RWPE1 (cell line): ENCODE results near the gene CNBP.

Experiments
- CTCF ChIA-PET: fragments of 350-600 bp; sonication (Branson Sonifier 250); formaldehyde crosslinking; extraction: SDS; loops from one replicate; lab custom pipeline; 2021; lab: Yijun Ruan, JAX
- POLR2A ChIA-PET: fragments of 400-600 bp; formaldehyde crosslinking; extraction: SDS; loops from one replicate; lab custom pipeline; 2020; ENCODE audit warnings: antibody characterized with exemption; ENCODE audit not compliant: low non-redundant PET; lab: Yijun Ruan, JAX
- DNase-seq: peaks from one replicate; pipeline ENCODE4 v3.0.0; 2012; ENCODE audit warnings: low spot score
- H3K27ac ChIP-seq: fragments of 450-650 bp; 2 replicates; pipeline ENCODE4 v1.5.1; 2017
- TF ChIP-seq, protein P1 (sequence below): fragments of 450-650 bp; conservative IDR thresholded peaks from 2 replicates; pipeline ENCODE4 v1.5.1; 2017; ENCODE audit warnings: low read depth, mild to moderate bottlenecking

The CNBP gene

DNA sequence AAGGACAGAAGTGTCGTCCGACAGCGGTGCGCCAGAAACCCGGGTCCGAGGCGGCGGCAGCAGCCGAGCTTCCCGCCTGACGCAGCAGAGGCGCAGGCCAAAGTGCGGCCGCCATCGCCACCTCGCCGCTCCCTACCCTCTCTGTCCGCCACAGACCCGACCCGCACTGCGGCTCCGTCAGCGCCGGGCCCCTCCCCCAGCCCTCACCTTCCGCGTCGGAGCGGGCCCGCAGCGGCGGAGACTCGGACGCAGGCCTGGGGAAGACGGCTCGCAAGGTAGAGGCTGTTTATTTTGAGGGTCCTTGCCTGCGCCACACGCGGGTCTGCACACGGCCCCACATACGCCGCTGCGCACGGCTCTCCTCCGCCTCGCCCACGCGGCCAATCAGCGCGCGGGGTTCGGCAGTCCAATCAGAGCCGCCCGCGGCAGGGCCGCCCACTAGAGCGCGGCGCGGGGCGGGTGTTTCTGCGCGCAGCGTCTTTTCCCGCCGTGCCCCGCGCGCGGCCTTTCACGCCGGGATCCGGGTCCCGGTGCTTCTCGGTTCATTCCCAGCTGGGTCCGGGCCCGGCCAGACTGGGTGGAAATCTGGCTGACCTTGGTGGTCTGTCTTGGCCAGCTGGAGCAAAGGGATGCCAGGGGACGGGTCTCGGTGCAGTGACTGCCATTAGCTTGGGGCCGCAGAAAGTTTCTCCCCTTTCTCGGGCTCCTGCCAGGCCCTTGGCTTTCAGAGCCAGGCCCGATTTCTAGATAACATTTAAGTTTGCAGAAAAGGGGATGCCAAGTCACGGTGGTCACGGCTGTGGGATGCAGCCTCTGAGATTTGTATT, at the start of gene CNBP:
Gene CNBP, minus strand, starts transcription at position 328 of the 827 bp plus-strand sequence. CDS start 12,139 bp downstream, outside the sequence.
- H3K27ac ChIP-seq = peak within 1 kb of the TSS; percentile 94
- ChIA-PET CTCF (interaction anchor here (1.6 kb wide), 1 partner anchor 62 kb away, joined by 8 read pairs; no protein-coding TSS in a partner anchor), POLR2A (interaction anchor here (0.6 to 2.1 kb wide), 4 partner anchors 30 to 62 kb away, joined by 3 to 8 read pairs (median 4); no protein-coding TSS in a partner anchor)
- peak; percentile 96 for DNase-seq
- TF ChIP-seq, protein P1, sequence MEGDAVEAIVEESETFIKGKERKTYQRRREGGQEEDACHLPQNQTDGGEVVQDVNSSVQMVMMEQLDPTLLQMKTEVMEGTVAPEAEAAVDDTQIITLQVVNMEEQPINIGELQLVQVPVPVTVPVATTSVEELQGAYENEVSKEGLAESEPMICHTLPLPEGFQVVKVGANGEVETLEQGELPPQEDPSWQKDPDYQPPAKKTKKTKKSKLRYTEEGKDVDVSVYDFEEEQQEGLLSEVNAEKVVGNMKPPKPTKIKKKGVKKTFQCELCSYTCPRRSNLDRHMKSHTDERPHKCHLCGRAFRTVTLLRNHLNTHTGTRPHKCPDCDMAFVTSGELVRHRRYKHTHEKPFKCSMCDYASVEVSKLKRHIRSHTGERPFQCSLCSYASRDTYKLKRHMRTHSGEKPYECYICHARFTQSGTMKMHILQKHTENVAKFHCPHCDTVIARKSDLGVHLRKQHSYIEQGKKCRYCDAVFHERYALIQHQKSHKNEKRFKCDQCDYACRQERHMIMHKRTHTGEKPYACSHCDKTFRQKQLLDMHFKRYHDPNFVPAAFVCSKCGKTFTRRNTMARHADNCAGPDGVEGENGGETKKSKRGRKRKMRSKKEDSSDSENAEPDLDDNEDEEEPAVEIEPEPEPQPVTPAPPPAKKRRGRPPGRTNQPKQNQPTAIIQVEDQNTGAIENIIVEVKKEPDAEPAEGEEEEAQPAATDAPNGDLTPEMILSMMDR = no peak

DNA sequence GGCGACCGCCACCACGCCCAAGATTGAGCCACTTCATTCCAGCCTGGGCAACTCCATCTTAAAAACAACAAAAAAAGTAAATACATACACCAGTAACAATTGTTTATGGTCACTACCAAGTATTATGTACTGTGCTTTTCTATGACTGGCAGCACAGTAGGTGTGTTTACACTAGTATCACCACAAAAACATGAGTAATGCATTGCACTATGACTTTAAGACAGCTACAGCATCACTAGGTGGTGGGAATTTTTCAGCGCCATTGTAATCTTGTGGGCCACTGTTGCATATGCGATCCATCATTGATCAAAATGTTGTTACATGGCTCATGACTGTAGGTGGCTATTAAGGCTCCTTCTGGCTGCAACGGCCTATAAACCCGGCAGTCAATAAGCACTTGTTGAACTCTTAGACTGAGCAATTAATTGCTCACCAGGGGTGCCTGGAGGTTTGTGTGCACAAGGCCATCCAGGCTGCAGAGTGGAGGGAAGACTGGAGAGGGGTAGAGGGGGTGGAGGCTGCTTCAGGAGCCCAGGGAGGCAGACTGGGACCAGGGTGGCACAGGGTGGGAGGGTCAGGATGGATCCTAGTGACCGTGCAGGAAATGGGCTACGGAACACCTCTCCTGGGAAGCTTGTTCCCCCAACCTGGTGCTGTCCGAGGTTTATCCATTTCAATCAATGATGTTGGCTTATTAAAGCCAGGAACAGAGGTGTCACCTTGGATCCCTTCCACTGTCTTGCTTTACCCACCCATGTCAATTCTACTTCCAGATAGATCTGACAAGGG, 47.8 kb upstream of the CNBP start:
- POLR2A ChIA-PET = interaction anchor here (0.6 kb wide), 1 partner anchor 10 kb away, joined by 4 read pairs; no protein-coding TSS in a partner anchor
- DNase-seq = no peak
- CTCF ChIA-PET = interaction anchor here (0.5 to 1.2 kb wide), 4 partner anchors 14 to 219 kb away, joined by 3 to 7 read pairs (median 5); no protein-coding TSS in a partner anchor
- peak overlapping the region; percentile 92 for H3K27ac ChIP-seq
- TF ChIP-seq, protein P1 = no peak

DNA sequence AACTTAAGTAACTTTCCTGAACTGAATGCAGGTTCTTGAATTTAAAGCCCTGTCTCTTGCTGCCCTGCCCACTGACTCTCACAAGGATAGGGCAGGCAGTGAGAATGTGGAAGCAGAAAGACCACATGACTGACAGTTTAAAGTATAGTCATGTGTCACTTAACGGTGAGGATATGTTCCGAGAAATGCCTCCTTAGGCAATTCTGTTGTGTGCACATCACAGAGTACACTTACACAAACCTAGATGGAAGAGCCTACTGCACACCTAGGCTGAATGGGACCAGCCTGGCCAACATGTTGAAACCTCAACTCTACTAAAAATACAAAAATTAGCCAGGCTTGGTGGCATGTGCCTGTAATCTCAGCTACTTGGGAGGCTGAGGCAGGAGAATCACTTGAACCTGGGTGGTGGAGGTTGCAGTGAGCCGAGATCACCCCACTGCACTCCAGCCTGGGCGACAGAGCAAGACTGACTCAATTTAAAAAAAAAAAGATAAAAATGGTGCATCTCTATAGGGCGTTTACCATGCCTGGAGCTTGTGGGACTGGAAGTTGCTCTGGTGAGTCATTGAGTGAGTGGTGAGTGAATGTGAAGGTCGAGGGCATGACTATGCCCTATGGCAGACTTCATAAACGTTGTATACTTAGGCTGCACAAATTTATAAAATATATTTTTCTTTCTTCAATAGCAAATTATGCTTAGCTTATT, 46.8 kb upstream of the CNBP start:
- peak overlapping the region; percentile 92 for H3K27ac ChIP-seq
- TF ChIP-seq, protein P1 = no peak
- CTCF ChIA-PET = interaction anchor here (0.5 to 1.2 kb wide), 4 partner anchors 14 to 218 kb away, joined by 3 to 7 read pairs (median 5); no protein-coding TSS in a partner anchor
- peak; percentile 76 for DNase-seq
- POLR2A ChIA-PET = interaction anchor here (0.6 kb wide), 1 partner anchor 11 kb away, joined by 4 read pairs; no protein-coding TSS in a partner anchor

GRCh38 chr3:129228891-129229585, 45.3 kb upstream of the CNBP start:
- POLR2A ChIA-PET = no interaction called here
- DNase-seq = peak; percentile 50

GRCh38 chr3:129226374-129226773, 42.7 kb upstream of the CNBP start:
- peak; percentile 82 for DNase-seq
- H3K27ac ChIP-seq = peak overlapping the region; percentile 89
- TF ChIP-seq, protein P1 = no peak
- CTCF ChIA-PET = interaction anchor here (0.7 kb wide), 1 partner anchor 56 kb away, joined by 3 read pairs; no protein-coding TSS in a partner anchor
- POLR2A ChIA-PET = no interaction called here

More at GRCh38 chr3:129228891-129229585, 45.3 kb upstream of the CNBP start:
- TF ChIP-seq, protein P1 = no peak
- CTCF ChIA-PET = interaction anchor here (0.5 to 0.8 kb wide), 3 partner anchors 12 to 38 kb away, joined by 3 read pairs; no protein-coding TSS in a partner anchor
- peak overlapping the region; percentile 92 for H3K27ac ChIP-seq
